ENCODE data around the gene NRK. TPM values are rescaled to one million over a fixed set of nuclear protein-coding genes. Genes with fewer than 3 reads are reported as not detected.
"Not testable (repeated sequence)": the region's sequence is repeated elsewhere in the genome, so short reads cannot be mapped to it uniquely, and the experiment has no call there.

NRK gene
- polyA plus RNA-seq, 1 donor from 2014 or later = not detected

GRCh38 chrX:105845631-105846030, 23.3 kb downstream of the NRK start:
- Mint-ChIP-seq H3K4me1 (no peaks in the 10 kb centered on the region), H3K36me3 (no peaks in the 10 kb centered on the region), H3K9me3 (peaks cover 0 to 4% (median 0%) of the 10 kb centered on the region in 3 donors), H3K27ac (no peak overlapping the region), H3K27me3 (no peaks in the 10 kb centered on the region), H3K4me3 (no peak overlapping the region)

- not testable (repeated sequence) for H3K36me3 Mint-ChIP-seq, H3K4me1 Mint-ChIP-seq, H3K9me3 Mint-ChIP-seq, H3K27ac Mint-ChIP-seq, H3K4me3 Mint-ChIP-seq, H3K27me3 Mint-ChIP-seq
These were observed 27.8 kb downstream of the NRK start for GRCh38 chrX:105850100-105850499.

- no peaks in the 10 kb centered on the region for H3K4me1 Mint-ChIP-seq
- H3K9me3 Mint-ChIP-seq = no peaks in the 10 kb centered on the region
- peaks cover 3% of the 10 kb centered on the region for H3K27me3 Mint-ChIP-seq
- H3K36me3 Mint-ChIP-seq = no peaks in the 10 kb centered on the region
- H3K4me3 Mint-ChIP-seq = no peak overlapping the region
- H3K27ac Mint-ChIP-seq = no peak overlapping the region
These were observed 43.4 kb downstream of the NRK start for GRCh38 chrX:105865709-105866108.

- Mint-ChIP-seq H3K36me3 (no peaks in the 10 kb centered on the region), H3K4me1 (no peaks in the 10 kb centered on the region), H3K4me3 (no peak overlapping the region), H3K9me3 (peaks cover 0 to 3% (median 1%) of the 10 kb centered on the region in 3 donors), H3K27me3 (no peaks in the 10 kb centered on the region), H3K27ac (no peak overlapping the region)
These were observed 47.4 kb downstream of the NRK start for GRCh38 chrX:105869701-105870100.

- no peaks in the 10 kb centered on the region for H3K36me3 Mint-ChIP-seq
- no peaks in the 10 kb centered on the region for H3K27me3 Mint-ChIP-seq
- H3K4me1 Mint-ChIP-seq = no peaks in the 10 kb centered on the region
- no peak overlapping the region for H3K4me3 Mint-ChIP-seq
- no peak overlapping the region for H3K27ac Mint-ChIP-seq
- H3K9me3 Mint-ChIP-seq = peaks cover 0 to 3% (median 1%) of the 10 kb centered on the region in 3 donors
These were observed 48.1 kb downstream of the NRK start for GRCh38 chrX:105870445-105870844.

GRCh38 chrX:105872941-105873340, 50.6 kb downstream of the NRK start:
- Mint-ChIP-seq H3K9me3 (peaks cover 0 to 3% (median 1%) of the 10 kb centered on the region in 3 donors), H3K27ac (no peak overlapping the region), H3K4me3 (no peak overlapping the region), H3K36me3 (no peaks in the 10 kb centered on the region), H3K4me1 (no peaks in the 10 kb centered on the region), H3K27me3 (no peaks in the 10 kb centered on the region)

GRCh38 chrX:105874790-105875189, 52.5 kb downstream of the NRK start:
- H3K27ac Mint-ChIP-seq = no peak overlapping the region
- no peak overlapping the region for H3K4me3 Mint-ChIP-seq

GRCh38 chrX:105876658-105877057, 54.3 kb downstream of the NRK start:
- Mint-ChIP-seq H3K9me3 (peaks cover 0 to 3% (median 0%) of the 10 kb centered on the region in 3 donors), H3K4me3 (no peak overlapping the region), H3K4me1 (no peaks in the 10 kb centered on the region), H3K36me3 (no peaks in the 10 kb centered on the region), H3K27me3 (no peaks in the 10 kb centered on the region), H3K27ac (no peak overlapping the region)

More at GRCh38 chrX:105874790-105875189, 52.5 kb downstream of the NRK start:
- H3K36me3 Mint-ChIP-seq = no peaks in the 10 kb centered on the region
- peaks cover 0 to 3% (median 1%) of the 10 kb centered on the region in 3 donors for H3K9me3 Mint-ChIP-seq
- no peaks in the 10 kb centered on the region for H3K27me3 Mint-ChIP-seq
- H3K4me1 Mint-ChIP-seq = no peaks in the 10 kb centered on the region

- Mint-ChIP-seq H3K27me3 (no peaks in the 10 kb centered on the region), H3K4me1 (no peaks in the 10 kb centered on the region), H3K27ac (no peak overlapping the region), H3K4me3 (no peak overlapping the region), H3K9me3 (no peaks in the 10 kb centered on the region), H3K36me3 (no peaks in the 10 kb centered on the region)
These were observed 58.2 kb downstream of the NRK start for GRCh38 chrX:105880491-105880890.

GRCh38 chrX:105882581-105883275, 60.4 kb downstream of the NRK start:
- Mint-ChIP-seq H3K27ac (no peak overlapping the region), H3K36me3 (no peaks in the 10 kb centered on the region), H3K4me1 (no peaks in the 10 kb centered on the region), H3K4me3 (no peak overlapping the region), H3K27me3 (no peaks in the 10 kb centered on the region), H3K9me3 (no peaks in the 10 kb centered on the region)

- H3K4me1 Mint-ChIP-seq = no peaks in the 10 kb centered on the region
- H3K27me3 Mint-ChIP-seq = peaks cover 2% of the 10 kb centered on the region
- H3K9me3 Mint-ChIP-seq = peaks cover 0 to 2% (median 0%) of the 10 kb centered on the region in 3 donors
- H3K27ac Mint-ChIP-seq = no peak overlapping the region
- H3K4me3 Mint-ChIP-seq = no peak overlapping the region
- no peaks in the 10 kb centered on the region for H3K36me3 Mint-ChIP-seq
These were observed 72.4 kb downstream of the NRK start for GRCh38 chrX:105894721-105895120.

- Mint-ChIP-seq H3K4me3 (no peak overlapping the region), H3K27ac (no peak overlapping the region), H3K9me3 (peaks cover 0 to 5% (median 1%) of the 10 kb centered on the region in 3 donors), H3K27me3 (no peaks in the 10 kb centered on the region), H3K4me1 (no peaks in the 10 kb centered on the region), H3K36me3 (peaks cover 1% of the 10 kb centered on the region)
These were observed 87.2 kb downstream of the NRK start for GRCh38 chrX:105909576-105909975.

GRCh38 chrX:105910563-105911105, 88.3 kb downstream of the NRK start:
- no peak overlapping the region for H3K4me3 Mint-ChIP-seq

GRCh38 chrX:105945266-105945665, 122.9 kb downstream of the NRK start:
- Mint-ChIP-seq H3K27ac (no peak overlapping the region), H3K4me3 (no peak overlapping the region), H3K36me3 (no peaks in the 10 kb centered on the region), H3K4me1 (no peaks in the 10 kb centered on the region), H3K9me3 (peaks cover 0 to 4% (median 3%) of the 10 kb centered on the region in 3 donors), H3K27me3 (no peaks in the 10 kb centered on the region)

More at GRCh38 chrX:105910563-105911105, 88.3 kb downstream of the NRK start:
- Mint-ChIP-seq H3K27ac (no peak overlapping the region), H3K4me1 (no peaks in the 10 kb centered on the region), H3K27me3 (no peaks in the 10 kb centered on the region), H3K9me3 (peaks cover 0 to 5% (median 0%) of the 10 kb centered on the region in 3 donors), H3K36me3 (peaks cover 1% of the 10 kb centered on the region)

GRCh38 chrX:105969487-105969886, 147.1 kb downstream of the NRK start:
- Mint-ChIP-seq H3K4me3 (no peak overlapping the region), H3K9me3 (no peaks in the 10 kb centered on the region), H3K4me1 (no peaks in the 10 kb centered on the region), H3K36me3 (no peaks in the 10 kb centered on the region), H3K27ac (no peak overlapping the region), H3K27me3 (no peaks in the 10 kb centered on the region)

Measured in IgD-negative memory B cell (primary cell).